Activated naive CD8-positive, alpha-beta T cell treated with anti-CD3 and anti-CD28 coated beads, Interleukin-2, amount 50 U/mL, for 24 hours (primary cell): ENCODE results near the gene LY6G5C.
"Not testable (repeated sequence)": the region's sequence is repeated elsewhere in the genome, so short reads cannot be mapped to it uniquely, and the experiment has no call there.

Experiments used
- ATAC-seq: fragments of 150-1000 bp; cut with Tn5 transposase; one replicate; pipeline ENCODE4 v1.10.0; 2021
- DNase-seq: peaks from one replicate; pipeline ENCODE4 v3.0.0; 2021
- H3K27ac Mint-ChIP-seq: one replicate; pipeline ENCODE4 v1.8.0; 2021; ENCODE audit warnings: mild to moderate bottlenecking, mixed read lengths
- H3K27me3 Mint-ChIP-seq: one replicate; pipeline ENCODE4 v1.8.0; 2021; ENCODE audit warnings: mixed read lengths
- H3K36me3 Mint-ChIP-seq: one replicate; pipeline ENCODE4 v1.8.0; 2021; ENCODE audit warnings: low read depth, mixed read lengths
- H3K4me1 Mint-ChIP-seq: one replicate; pipeline ENCODE4 v1.8.0; 2021; ENCODE audit warnings: mixed read lengths
- H3K4me3 Mint-ChIP-seq: one replicate; pipeline ENCODE4 v1.8.0; 2021; ENCODE audit warnings: mild to moderate bottlenecking, moderate library complexity, mixed read lengths
- H3K9me3 Mint-ChIP-seq: one replicate; pipeline ENCODE4 v1.8.0; 2021; ENCODE audit warnings: mixed read lengths

LY6G5C gene

GRCh38 chr6:31721351-31722020 lies 40.6 kb upstream of the LY6G5C start, which contains the start of gene LY6G6C:
TSS of gene LY6G6C (minus strand) at chr6:31721746. CDS start at chr6:31721679, 67 bp downstream.
- DNase-seq (no peak), ATAC-seq (no peak)
- Mint-ChIP-seq H3K4me3 (no peak within 1 kb of the TSS), H3K27me3 (no peaks in the 10 kb centered on the region), H3K27ac (no peak within 1 kb of the TSS), H3K9me3 (no peaks in the 10 kb centered on the region), H3K36me3 (peaks cover 4% of the 10 kb centered on the region), H3K4me1 (peaks cover 18% of the 10 kb centered on the region)

- DNase-seq: no peak
- Mint-ChIP-seq H3K4me3 (no peak overlapping the region), H3K27me3 (no peaks in the 10 kb centered on the region), H3K36me3 (no peaks in the 10 kb centered on the region), H3K27ac (no peak overlapping the region), H3K4me1 (peaks cover 7% of the 10 kb centered on the region), H3K9me3 (no peaks in the 10 kb centered on the region)
- ATAC-seq: no peak
These were observed 39.4 kb upstream of the LY6G5C start for GRCh38 chr6:31720196-31720770.

- Mint-ChIP-seq H3K27ac (no peak overlapping the region), H3K4me1 (peaks cover 7% of the 10 kb centered on the region), H3K4me3 (no peak overlapping the region), H3K36me3 (no peaks in the 10 kb centered on the region), H3K27me3 (no peaks in the 10 kb centered on the region), H3K9me3 (no peaks in the 10 kb centered on the region)
- DNase-seq: no peak
- no peak for ATAC-seq
These were observed 38.1 kb upstream of the LY6G5C start for GRCh38 chr6:31719001-31719400.

DNA sequence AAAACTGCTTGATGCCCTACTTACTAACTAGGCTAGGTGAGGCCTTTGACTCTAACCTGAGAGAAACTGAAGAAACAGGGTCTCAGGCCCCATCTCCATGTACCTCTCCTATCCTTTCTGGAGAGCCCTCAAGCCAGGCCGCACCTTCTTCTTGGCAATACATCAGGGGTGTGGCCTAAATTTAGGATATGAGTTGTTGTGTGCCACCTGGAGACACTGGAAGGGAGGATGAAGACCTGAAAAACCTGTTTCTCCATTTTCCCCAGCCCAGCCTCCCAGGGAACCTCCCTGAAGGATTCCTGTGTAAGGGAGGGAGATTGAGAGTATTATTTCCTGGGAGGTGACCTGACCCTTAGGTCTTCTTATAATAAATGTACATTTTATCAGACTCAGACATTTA lies 37.4 kb upstream of the LY6G5C start:
- Mint-ChIP-seq H3K27ac (no peak overlapping the region), H3K4me1 (peaks cover 5% of the 10 kb centered on the region), H3K4me3 (no peak overlapping the region), H3K27me3 (no peaks in the 10 kb centered on the region), H3K36me3 (no peaks in the 10 kb centered on the region), H3K9me3 (no peaks in the 10 kb centered on the region)
- ATAC-seq (no peak), DNase-seq (no peak)

GRCh38 chr6:31717499-31718222 lies 36.8 kb upstream of the LY6G5C start:
- ATAC-seq (no peak), DNase-seq (no peak)
- Mint-ChIP-seq H3K27me3 (no peaks in the 10 kb centered on the region), H3K36me3 (no peaks in the 10 kb centered on the region), H3K27ac (no peak overlapping the region), H3K4me3 (no peak overlapping the region), H3K4me1 (peaks cover 4% of the 10 kb centered on the region), H3K9me3 (no peaks in the 10 kb centered on the region)

GRCh38 chr6:31715022-31715958 lies 34.4 kb upstream of the LY6G5C start, which contains the start of gene LY6G6D:
TSS of gene LY6G6D (plus strand) at chr6:31715348. CDS start at chr6:31715356, 8 bp downstream.
- ATAC-seq: no peak

DNA sequence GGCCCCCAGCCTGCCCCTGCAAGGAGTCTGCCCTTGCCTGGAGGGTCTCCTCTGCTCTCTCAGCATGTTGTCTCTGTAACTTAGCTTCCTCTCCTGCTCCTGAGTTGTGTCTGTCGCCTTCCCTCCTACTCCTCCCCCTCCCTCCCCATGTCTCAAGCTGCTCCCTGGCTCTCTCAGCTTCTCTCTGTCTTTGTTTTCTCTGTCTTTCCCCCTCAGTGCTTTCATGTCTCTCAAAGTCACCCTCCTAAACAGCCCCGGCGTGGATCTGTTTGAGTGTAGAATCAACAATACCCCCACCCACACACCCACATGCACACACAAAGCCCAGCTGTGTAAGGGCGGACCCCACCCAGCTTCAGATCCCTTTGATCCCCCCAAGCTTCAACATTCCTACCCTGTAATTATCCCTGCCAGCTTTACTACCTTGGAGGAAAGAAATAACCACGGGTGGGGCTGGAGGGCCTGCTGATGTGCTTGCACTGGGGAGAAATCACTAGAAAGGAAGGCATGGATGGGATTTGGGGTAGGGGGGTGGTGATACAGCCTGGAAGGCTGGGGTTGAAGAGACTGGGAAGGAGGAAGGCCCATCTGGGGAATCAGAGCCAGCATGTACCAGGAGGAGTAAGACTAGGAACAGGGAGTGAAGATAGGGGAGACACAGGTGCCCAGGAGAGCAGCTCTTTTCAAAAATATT lies 33.3 kb upstream of the LY6G5C start:
- no peak overlapping the region for H3K27ac Mint-ChIP-seq

More at GRCh38 chr6:31715022-31715958, 34.4 kb upstream of the LY6G5C start, which contains the start of gene LY6G6D:
- Mint-ChIP-seq H3K4me1 (peaks cover 10% of the 10 kb centered on the region), H3K36me3 (no peaks in the 10 kb centered on the region), H3K27ac (no peak within 1 kb of the TSS), H3K27me3 (no peaks in the 10 kb centered on the region), H3K4me3 (no peak within 1 kb of the TSS), H3K9me3 (no peaks in the 10 kb centered on the region)
- DNase-seq: no peak

DNA sequence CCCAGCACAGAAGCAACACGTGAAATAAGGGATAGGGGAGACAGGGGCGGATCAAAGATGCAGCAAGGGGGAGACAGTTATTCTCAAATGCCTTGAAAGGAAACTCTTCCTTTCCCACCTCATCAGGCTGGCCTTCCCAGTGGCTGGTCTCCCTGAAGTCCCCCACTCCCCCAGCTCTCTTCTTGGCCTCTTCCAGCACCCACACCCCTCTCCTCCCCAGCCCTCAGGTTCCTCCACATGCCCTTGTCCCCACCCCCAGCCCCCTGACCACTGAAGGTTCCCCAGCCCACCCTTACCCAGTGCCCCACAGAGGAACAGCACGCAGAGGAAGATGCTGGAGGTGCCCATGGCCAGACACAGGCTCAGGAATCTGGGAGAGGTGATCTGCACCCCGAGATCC lies 32.6 kb upstream of the LY6G5C start:
- H3K9me3 Mint-ChIP-seq: no peaks in the 10 kb centered on the region
- no peaks in the 10 kb centered on the region for H3K36me3 Mint-ChIP-seq
- no peak overlapping the region for H3K4me3 Mint-ChIP-seq
- peaks cover 10% of the 10 kb centered on the region for H3K4me1 Mint-ChIP-seq
- H3K27ac Mint-ChIP-seq: no peak overlapping the region
- DNase-seq (no peak), ATAC-seq (no peak)
- no peaks in the 10 kb centered on the region for H3K27me3 Mint-ChIP-seq

More for the DNA sequence above, 33.3 kb upstream of the LY6G5C start:
- Mint-ChIP-seq H3K9me3 (no peaks in the 10 kb centered on the region), H3K27me3 (no peaks in the 10 kb centered on the region), H3K4me1 (peaks cover 10% of the 10 kb centered on the region), H3K36me3 (no peaks in the 10 kb centered on the region), H3K4me3 (no peak overlapping the region)
- DNase-seq: no peak
- ATAC-seq: no peak

GRCh38 chr6:31712296-31712695 lies 31.4 kb upstream of the LY6G5C start:
- Mint-ChIP-seq H3K4me1 (peaks cover 10% of the 10 kb centered on the region), H3K27me3 (no peaks in the 10 kb centered on the region), H3K36me3 (no peaks in the 10 kb centered on the region), H3K4me3 (no peak overlapping the region), H3K9me3 (no peaks in the 10 kb centered on the region), H3K27ac (no peak overlapping the region)
- ATAC-seq: no peak
- DNase-seq: no peak

DNA sequence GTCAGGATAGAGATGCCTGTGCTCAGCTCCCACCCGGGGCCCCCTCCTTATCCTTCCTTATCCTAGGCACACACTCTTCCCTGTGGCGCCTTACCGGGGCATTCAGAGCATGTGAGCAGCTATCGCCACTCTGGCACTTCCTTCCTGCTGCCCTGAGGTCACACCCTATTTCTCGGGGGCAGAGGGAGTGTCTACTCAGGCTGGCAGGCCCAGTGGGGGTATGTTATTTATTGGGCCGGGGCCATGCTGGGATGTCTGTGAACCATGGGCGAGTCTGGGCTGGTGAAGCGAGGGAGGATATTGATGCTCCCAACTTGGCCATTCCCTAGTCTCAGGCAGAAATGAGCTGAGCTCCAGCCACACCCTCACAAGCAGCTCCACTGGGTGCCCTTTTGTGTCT lies 30.4 kb upstream of the LY6G5C start:
- H3K27me3 Mint-ChIP-seq: no peaks in the 10 kb centered on the region
- no peak overlapping the region for H3K27ac Mint-ChIP-seq
- H3K4me3 Mint-ChIP-seq: no peak overlapping the region
- no peaks in the 10 kb centered on the region for H3K36me3 Mint-ChIP-seq
- peaks cover 10% of the 10 kb centered on the region for H3K4me1 Mint-ChIP-seq
- DNase-seq (no peak), ATAC-seq (no peak)
- H3K9me3 Mint-ChIP-seq: no peaks in the 10 kb centered on the region

DNA sequence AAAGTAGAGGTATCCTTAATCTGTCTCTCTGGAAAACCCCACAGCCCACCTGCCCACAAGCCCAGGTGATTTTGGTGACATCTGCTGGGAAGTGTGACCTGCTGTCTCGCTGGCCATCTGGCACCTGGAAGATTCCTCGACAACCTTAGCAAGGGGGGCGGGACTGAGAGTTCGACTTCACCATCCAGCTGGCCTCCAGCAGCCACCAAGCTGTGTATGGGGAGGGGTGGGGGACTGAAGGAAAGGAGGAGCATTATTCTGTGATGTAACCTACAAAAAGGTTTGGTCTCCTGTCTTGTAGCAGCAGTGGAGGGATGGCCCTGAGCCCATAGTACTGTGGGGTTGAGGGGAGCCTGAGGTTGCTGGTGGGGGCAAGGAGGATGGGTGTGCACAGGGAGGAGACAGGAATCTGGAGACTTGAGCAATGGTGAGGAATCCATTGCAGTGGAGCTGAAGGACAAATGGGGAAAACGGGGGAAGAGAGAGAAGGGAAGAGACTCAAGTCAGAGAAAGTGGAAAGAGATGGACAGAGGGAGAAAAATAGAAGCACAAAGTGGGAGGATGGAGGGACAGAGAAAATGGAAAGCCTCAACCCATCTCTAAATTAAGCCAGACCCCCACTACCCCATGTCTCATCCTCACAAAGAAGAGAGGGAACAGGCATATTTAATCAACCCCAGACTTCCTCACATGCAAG lies 29.8 kb upstream of the LY6G5C start:
- Mint-ChIP-seq H3K4me3 (no peak overlapping the region), H3K27me3 (no peaks in the 10 kb centered on the region), H3K4me1 (peaks cover 10% of the 10 kb centered on the region), H3K9me3 (no peaks in the 10 kb centered on the region), H3K36me3 (no peaks in the 10 kb centered on the region), H3K27ac (no peak overlapping the region)
- DNase-seq (no peak), ATAC-seq (no peak)

- H3K9me3 Mint-ChIP-seq, H3K27me3 Mint-ChIP-seq, DNase-seq, H3K4me3 Mint-ChIP-seq, H3K4me1 Mint-ChIP-seq, H3K36me3 Mint-ChIP-seq, H3K27ac Mint-ChIP-seq, ATAC-seq: not testable (repeated sequence)
These were observed 28.3 kb upstream of the LY6G5C start for GRCh38 chr6:31709157-31709556.

GRCh38 chr6:31708224-31708623 lies 27.4 kb upstream of the LY6G5C start:
- peaks cover 14% of the 10 kb centered on the region for H3K4me1 Mint-ChIP-seq
- no peaks in the 10 kb centered on the region for H3K27me3 Mint-ChIP-seq
- ATAC-seq: no peak
- no peaks in the 10 kb centered on the region for H3K36me3 Mint-ChIP-seq
- no peak for DNase-seq
- no peaks in the 10 kb centered on the region for H3K9me3 Mint-ChIP-seq
- H3K4me3 Mint-ChIP-seq: no peak overlapping the region
- H3K27ac Mint-ChIP-seq: no peak overlapping the region
